Mucosa of descending colon (tissue), 3 donors: ENCODE data around the gene ELL. TPM values are rescaled to one million over a fixed set of nuclear protein-coding genes. Genes with fewer than 3 reads are reported as not detected.
A peak's percentile ranks its signal among the peaks of the same experiment; 100 is the strongest.

ENCODE experiments used
- ATAC-seq: fragments of 200-7000 bp; cut with Tn5 transposase; one replicate; pipeline ENCODE4 v1.9.1; 2020; ENCODE audit warnings: mild to moderate bottlenecking, moderate library complexity
- DNase-seq, 3 donors: peaks; one replicate each; pipeline ENCODE4 v3.0.0-alpha.2; 2020
- H3K36me3 ChIP-seq: fragments of 200-600 bp; one replicate; pipeline ENCODE4 v1.8.0; 2021; ENCODE audit warnings: low read depth, mild to moderate bottlenecking
- H3K4me1 ChIP-seq: fragments of 200-600 bp; one replicate; pipeline ENCODE4 v1.8.0; 2021; ENCODE audit warnings: low read depth, mild to moderate bottlenecking
- H3K4me3 ChIP-seq: fragments of 200-600 bp; one replicate; pipeline ENCODE4 v1.8.0; 2021; ENCODE audit warnings: mild to moderate bottlenecking
- H3K9me3 ChIP-seq: fragments of 200-600 bp; one replicate; pipeline ENCODE4 v1.8.0; 2021; ENCODE audit warnings: mild to moderate bottlenecking
- CTCF ChIP-seq: fragments of 200-600 bp; IDR thresholded peaks from one replicate; pipeline ENCODE4 v1.8.0; 2022; ENCODE audit warnings: antibody characterized with exemption, mild to moderate bottlenecking
- intact Hi-C, 2 donors: fragments of 100-400 bp; cut with DNase I in 1 of 2; cut with micrococcal nuclease in 1 of 2; formaldehyde crosslinking; loops; one replicate each; pipeline versions ENCODE4 v1.11.0 to v1.11.1; 2022; cut with DNase I, micrococcal nuclease
- total RNA-seq, 3 donors: library from RNA; stranded (reverse); fragmentation: NEBNext Ultra II Directional in 2 of 3; extraction: Animal tissue kit (Norgen Biotek cat#: 25700) in 2 of 3; gene quantifications; one replicate each; pipeline versions ENCODE4 v1.2.1 to v1.2.4, GENCODE V29; 2021 to 2023
- donor health status: DM: no; HTN: no; CAD: no; lungs with moderate emphysema.
- donor health status: DM: no; HTN: no; CAD: no.
- donor health status: DM: no; HTN: yes; CAD: no.

Gene ELL
- total RNA-seq, 3 donors from 2014 or later: 17.8 to 21.6 (median 18.9) TPM

- H3K4me1 ChIP-seq: peaks cover 75% of the 10 kb centered on the region
- intact Hi-C loops: no loop called here
- no peaks in the 10 kb centered on the region for H3K9me3 ChIP-seq
- no peak overlapping the region for H3K4me3 ChIP-seq
- no peak for TF ChIP-seq CTCF
- ATAC-seq: peak; percentile 45
- DNase-seq: peak; percentile 55 to 69 (median 58)
- H3K36me3 ChIP-seq: no peaks in the 10 kb centered on the region
Measured at GRCh38 chr19:18507021-18507726, 14.7 kb downstream of the ELL start.

GRCh38 chr19:18506101-18506930, 15.6 kb downstream of the ELL start:
- no peak overlapping the region for H3K4me3 ChIP-seq
- no peaks in the 10 kb centered on the region for H3K36me3 ChIP-seq
- intact Hi-C loops: no loop called here
- ATAC-seq (no peak), DNase-seq (peak in 2 of 3 donors; percentile 53 to 71)
- peaks cover 75% of the 10 kb centered on the region for H3K4me1 ChIP-seq
- no peaks in the 10 kb centered on the region for H3K9me3 ChIP-seq
- no peak for TF ChIP-seq CTCF

GRCh38 chr19:18504886-18505610, 16.8 kb downstream of the ELL start:
- Histone ChIP-seq H3K36me3 (no peaks in the 10 kb centered on the region), H3K4me3 (no peak overlapping the region), H3K9me3 (no peaks in the 10 kb centered on the region), H3K4me1 (peaks cover 76% of the 10 kb centered on the region)
- no peak for TF ChIP-seq CTCF
- ATAC-seq: peak; percentile 60
- intact Hi-C loops: no loop called here
- no peak for DNase-seq

- intact Hi-C loops: no loop called here
- DNase-seq: peak; percentile 82 to 89 (median 85)
- Histone ChIP-seq H3K4me1 (peaks cover 70% of the 10 kb centered on the region), H3K9me3 (no peaks in the 10 kb centered on the region), H3K36me3 (no peaks in the 10 kb centered on the region), H3K4me3 (no peak overlapping the region)
- TF ChIP-seq CTCF: no peak
- ATAC-seq: peak; percentile 73
Measured at GRCh38 chr19:18503971-18504885, 17.6 kb downstream of the ELL start.
